Mesothelial cell of epicardium (in vitro differentiated cells): Measurements from ENCODE around the gene ARHGAP18. TPM values are rescaled to one million over a fixed set of nuclear protein-coding genes. Genes with fewer than 3 reads are reported as not detected.
A peak's percentile ranks its signal among the peaks of the same experiment; 100 is the strongest.

Experiments used
- DNase-seq, 2 experiments: peaks; one replicate each; pipeline ENCODE4 v3.0.0; 2021; ENCODE audit warnings: low spot score in 2 of 2; ENCODE audit not compliant: unreplicated experiment in 2 of 2
- H3K27ac Mint-ChIP-seq: 2 replicates; pipeline ENCODE4 v1.8.0; 2021; ENCODE audit warnings: mixed read lengths
- H3K27me3 Mint-ChIP-seq: 2 replicates; pipeline ENCODE4 v1.8.0; 2021; ENCODE audit warnings: low read depth, mixed read lengths
- H3K36me3 Mint-ChIP-seq: 2 replicates; pipeline ENCODE4 v1.8.0; 2021; ENCODE audit warnings: mixed read lengths
- H3K4me1 Mint-ChIP-seq: 2 replicates; pipeline ENCODE4 v1.8.0; 2021; ENCODE audit warnings: mixed read lengths
- H3K4me3 Mint-ChIP-seq: 2 replicates; pipeline ENCODE4 v1.8.0; 2021; ENCODE audit warnings: mild to moderate bottlenecking, moderate library complexity, mixed read lengths
- H3K9me3 Mint-ChIP-seq: 2 replicates; pipeline ENCODE4 v1.8.0; 2021; ENCODE audit warnings: mixed read lengths
- CTCF ChIP-seq: fragments of 200-600 bp; sonication (generic); IDR thresholded peaks from one replicate; pipeline ENCODE4 v1.5.0; 2021; ENCODE audit warnings: antibody characterized with exemption; ENCODE audit not compliant: unreplicated experiment
- total RNA-seq: library from RNA; stranded (reverse); gene quantifications from 3 replicates; pipeline ENCODE4 v1.2.1, GENCODE V29; 2021

Gene ARHGAP18
- total RNA-seq, 1 donor from 2014 or later: 10.5 TPM

- Mint-ChIP-seq H3K27ac (no peak overlapping the region), H3K36me3 (no peaks in the 10 kb centered on the region), H3K4me3 (no peak overlapping the region), H3K4me1 (no peaks in the 10 kb centered on the region), H3K27me3 (no peaks in the 10 kb centered on the region), H3K9me3 (no peaks in the 10 kb centered on the region)
- no peak for TF ChIP-seq CTCF
- no peak for DNase-seq
These were observed 9.7 kb upstream of the ARHGAP18 start for GRCh38 chr6:129719692-129720091.

DNA sequence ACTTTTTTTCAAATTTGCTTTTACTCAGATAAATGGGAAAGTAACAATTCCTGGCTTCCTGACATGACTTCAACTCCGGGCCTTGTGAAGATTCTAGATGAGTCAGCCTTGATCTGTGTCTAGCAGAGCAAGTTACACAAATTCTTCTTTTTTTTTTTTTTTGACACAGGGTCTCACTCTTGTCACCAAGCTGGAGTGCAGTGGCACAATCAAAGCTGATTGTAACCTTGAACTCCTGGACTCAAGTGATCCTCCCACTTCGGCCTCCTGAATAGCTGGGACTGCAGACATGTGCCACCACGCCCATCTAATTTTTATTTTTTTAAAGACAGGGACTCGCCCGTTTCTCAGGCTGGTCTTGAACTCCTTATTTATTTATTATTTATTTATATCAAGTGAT is 7.3 kb upstream of the ARHGAP18 start:
- H3K4me1 Mint-ChIP-seq: peaks cover 7% of the 10 kb centered on the region
- H3K27ac Mint-ChIP-seq: no peak overlapping the region
- TF ChIP-seq CTCF: no peak
- no peak for DNase-seq
- H3K4me3 Mint-ChIP-seq: no peak overlapping the region
- H3K9me3 Mint-ChIP-seq: no peaks in the 10 kb centered on the region
- no peaks in the 10 kb centered on the region for H3K36me3 Mint-ChIP-seq
- no peaks in the 10 kb centered on the region for H3K27me3 Mint-ChIP-seq

- H3K27me3 Mint-ChIP-seq: no peaks in the 10 kb centered on the region
- H3K4me1 Mint-ChIP-seq: peaks cover 26% of the 10 kb centered on the region
- H3K9me3 Mint-ChIP-seq: no peaks in the 10 kb centered on the region
- H3K36me3 Mint-ChIP-seq: no peaks in the 10 kb centered on the region
- no peak overlapping the region for H3K27ac Mint-ChIP-seq
- no peak overlapping the region for H3K4me3 Mint-ChIP-seq
- no peak for DNase-seq
- TF ChIP-seq CTCF: no peak
These were observed 3.9 kb upstream of the ARHGAP18 start for GRCh38 chr6:129713806-129714333.

DNA sequence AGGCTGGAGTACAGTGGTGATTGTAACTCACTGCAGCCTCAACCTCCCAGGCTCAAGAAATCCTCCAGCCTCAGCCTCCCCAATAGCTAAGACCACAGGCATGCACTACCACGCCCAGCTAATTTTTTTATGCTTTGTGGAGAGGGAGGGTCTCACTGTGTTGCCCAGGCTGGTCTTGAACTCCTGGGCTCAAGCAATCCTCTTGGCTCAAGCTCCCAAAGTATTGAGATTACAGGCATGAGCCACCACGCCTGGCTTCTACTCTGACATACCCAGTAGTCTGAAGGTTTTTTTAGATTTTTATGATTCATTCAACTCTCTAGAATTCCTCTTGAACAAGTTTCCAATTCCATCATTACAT is 1.3 kb upstream of the ARHGAP18 start:
- Mint-ChIP-seq H3K27me3 (no peaks in the 10 kb centered on the region), H3K36me3 (peaks cover 3% of the 10 kb centered on the region), H3K4me3 (no peak overlapping the region), H3K27ac (no peak overlapping the region), H3K4me1 (peaks cover 40% of the 10 kb centered on the region), H3K9me3 (no peaks in the 10 kb centered on the region)
- DNase-seq: no peak
- no peak for TF ChIP-seq CTCF

- peaks cover 5% of the 10 kb centered on the region for H3K36me3 Mint-ChIP-seq
- no peak for TF ChIP-seq CTCF
- peak overlapping the region; percentile 87 for H3K4me3 Mint-ChIP-seq
- DNase-seq: no peak
- no peaks in the 10 kb centered on the region for H3K27me3 Mint-ChIP-seq
- no peaks in the 10 kb centered on the region for H3K9me3 Mint-ChIP-seq
- H3K4me1 Mint-ChIP-seq: peaks cover 42% of the 10 kb centered on the region
- H3K27ac Mint-ChIP-seq: peak overlapping the region; percentile 98
These were observed 683 bp upstream of the ARHGAP18 start for GRCh38 chr6:129710450-129711270.
